NOMO-1 treated with dmso at 0.1 percent for 144 hours (cell line): ENCODE results near the gene AIG1.
"Not testable (repeated sequence)": the region's sequence is repeated elsewhere in the genome, so short reads cannot be mapped to it uniquely, and the experiment has no call there.

Source experiments
- DNase-seq: peaks from one replicate; lab custom pipeline; 2025; ENCODE audit not compliant: unreplicated experiment; lab: John Stamatoyannopoulos, UW

The AIG1 gene

GRCh38 chr6:143125864-143126573 is 65.3 kb downstream of the AIG1 start:
- no peak for DNase-seq

GRCh38 chr6:143126574-143126941 is 65.9 kb downstream of the AIG1 start:
- DNase-seq: no peak

GRCh38 chr6:143127941-143128680 is 67.4 kb downstream of the AIG1 start:
- no peak for DNase-seq

GRCh38 chr6:143128681-143129015 is 68.0 kb downstream of the AIG1 start:
- DNase-seq: no peak

GRCh38 chr6:143130928-143131327 is 70.2 kb downstream of the AIG1 start:
- DNase-seq: no peak

GRCh38 chr6:143135325-143135724 is 74.6 kb downstream of the AIG1 start:
- no peak for DNase-seq

- DNase-seq: no peak
These were observed 75.3 kb downstream of the AIG1 start for GRCh38 chr6:143135797-143136561.

- no peak for DNase-seq
These were observed 76.0 kb downstream of the AIG1 start for GRCh38 chr6:143136647-143137046.

- DNase-seq: no peak
These were observed 78.6 kb downstream of the AIG1 start for GRCh38 chr6:143139239-143139784.

- DNase-seq: not testable (repeated sequence)
These were observed 79.2 kb downstream of the AIG1 start for GRCh38 chr6:143139884-143140283.

GRCh38 chr6:143140767-143141166 is 80.1 kb downstream of the AIG1 start:
- no peak for DNase-seq

GRCh38 chr6:143141442-143141841 is 80.8 kb downstream of the AIG1 start:
- no peak for DNase-seq

- DNase-seq: no peak
These were observed 85.6 kb downstream of the AIG1 start for GRCh38 chr6:143146186-143146851.

GRCh38 chr6:143149771-143150170 is 89.1 kb downstream of the AIG1 start:
- no peak for DNase-seq

- DNase-seq: no peak
These were observed 89.6 kb downstream of the AIG1 start for GRCh38 chr6:143150281-143150680.

- no peak for DNase-seq
These were observed 90.7 kb downstream of the AIG1 start for GRCh38 chr6:143151381-143151780.

GRCh38 chr6:143155681-143156080 is 95.0 kb downstream of the AIG1 start:
- no peak for DNase-seq

GRCh38 chr6:143157131-143157530 is 96.4 kb downstream of the AIG1 start:
- no peak for DNase-seq

- no peak for DNase-seq
These were observed 97.5 kb downstream of the AIG1 start for GRCh38 chr6:143158113-143158581.

GRCh38 chr6:143159001-143159400 is 98.3 kb downstream of the AIG1 start:
- no peak for DNase-seq

GRCh38 chr6:143160015-143160414 is 99.3 kb downstream of the AIG1 start:
- DNase-seq: no peak
